Activated CD8-positive, alpha-beta T cell treated with anti-CD3 and anti-CD28 coated beads for 36 hours (primary cell): Measurements from ENCODE around the gene TMTC4. TPM values are rescaled to one million over a fixed set of nuclear protein-coding genes. Genes with fewer than 3 reads are reported as not detected.
"Not testable (repeated sequence)": the region's sequence is repeated elsewhere in the genome, so short reads cannot be mapped to it uniquely, and the experiment has no call there.

ENCODE experiments used
- ATAC-seq: fragments of 200-7000 bp; cut with Tn5 transposase; one replicate; pipeline ENCODE4 v1.10.0; 2021; ENCODE audit warnings: mild to moderate bottlenecking, moderate library complexity
- CTCF ChIA-PET: fragments of 350-600 bp; sonication (Branson Sonifier 250); formaldehyde crosslinking; loops from one replicate; lab custom pipeline; 2021; ENCODE audit warnings: antibody characterized with exemption; lab: Charles Lee
- POLR2A ChIA-PET: fragments of 350-600 bp; sonication (Branson Sonifier 250); formaldehyde crosslinking; loops from one replicate; lab custom pipeline; 2021; ENCODE audit warnings: antibody characterized with exemption; lab: Charles Lee
- DNase-seq: peaks from one replicate; pipeline ENCODE4 v3.0.0-alpha.2; 2020
- H3K27ac Mint-ChIP-seq: one replicate; pipeline ENCODE4 v1.8.0; 2021; ENCODE audit warnings: mild to moderate bottlenecking, mixed read lengths
- H3K27me3 Mint-ChIP-seq: one replicate; pipeline ENCODE4 v1.8.0; 2021; ENCODE audit warnings: mixed read lengths
- H3K36me3 Mint-ChIP-seq: one replicate; pipeline ENCODE4 v1.8.0; 2021; ENCODE audit warnings: low read depth, mixed read lengths
- H3K4me1 Mint-ChIP-seq: one replicate; pipeline ENCODE4 v1.8.0; 2021; ENCODE audit warnings: low read depth, mixed read lengths
- H3K4me3 Mint-ChIP-seq: one replicate; pipeline ENCODE4 v1.8.0; 2021; ENCODE audit warnings: mild to moderate bottlenecking, moderate library complexity, mixed read lengths
- H3K9me3 Mint-ChIP-seq: one replicate; pipeline ENCODE4 v1.8.0; 2021; ENCODE audit warnings: mixed read lengths
- intact Hi-C: fragments of 100-400 bp; cut with micrococcal nuclease; formaldehyde crosslinking; loops from one replicate; pipeline ENCODE4 v1.10.0; 2022
- total RNA-seq, 2 experiments: library from RNA; stranded (reverse); gene quantifications; one replicate each; pipeline ENCODE4 v1.2.3, GENCODE V29; 2021
- TF ChIP-seq, protein P1 (sequence below): fragments of 200-600 bp; IDR thresholded peaks from one replicate; pipeline ENCODE4 v1.8.0; 2022; ENCODE audit warnings: antibody characterized with exemption, mild to moderate bottlenecking

TMTC4 gene
- total RNA-seq, 2 experiments from 2014 or later, result 13.3 to 16.1 TPM

DNA sequence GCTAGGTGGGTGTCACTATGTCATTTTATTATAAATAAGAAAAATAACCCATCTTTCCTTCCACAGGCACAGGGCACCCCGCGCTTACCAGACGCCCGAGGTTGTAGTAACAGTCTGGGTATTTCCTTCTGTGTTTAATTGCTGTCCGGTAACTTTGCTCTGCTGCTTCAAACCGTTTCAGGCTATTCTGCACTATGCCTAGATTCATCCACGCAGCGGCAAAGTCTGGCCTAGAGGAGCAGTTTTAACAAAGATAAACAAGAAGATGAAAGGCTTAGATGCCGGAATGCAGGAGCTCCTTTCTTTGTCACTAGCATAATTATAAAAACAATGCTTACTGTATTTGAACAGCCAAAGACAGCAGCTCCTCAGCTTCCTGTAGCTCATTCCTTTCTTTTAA lies 49.1 kb downstream of the TMTC4 start:
- Mint-ChIP-seq H3K4me1 (peaks cover under 1% of the 10 kb centered on the region), H3K4me3 (no peak overlapping the region), H3K27ac (no peak overlapping the region), H3K9me3 (no peaks in the 10 kb centered on the region), H3K36me3 (peaks cover 58% of the 10 kb centered on the region), H3K27me3 (no peaks in the 10 kb centered on the region)
- ChIA-PET CTCF (interaction anchor here (1.0 to 2.8 kb wide), 3 partner anchors 15 to 53 kb away, joined by 3 to 12 read pairs (median 4); no protein-coding TSS in a partner anchor), POLR2A (interaction anchor here (1.2 kb wide), 1 partner anchor 49 kb away, joined by 3 read pairs; the partner anchor contains the start of gene TMTC4)
- DNase-seq (no peak), ATAC-seq (no peak)
- TF ChIP-seq, protein P1, sequence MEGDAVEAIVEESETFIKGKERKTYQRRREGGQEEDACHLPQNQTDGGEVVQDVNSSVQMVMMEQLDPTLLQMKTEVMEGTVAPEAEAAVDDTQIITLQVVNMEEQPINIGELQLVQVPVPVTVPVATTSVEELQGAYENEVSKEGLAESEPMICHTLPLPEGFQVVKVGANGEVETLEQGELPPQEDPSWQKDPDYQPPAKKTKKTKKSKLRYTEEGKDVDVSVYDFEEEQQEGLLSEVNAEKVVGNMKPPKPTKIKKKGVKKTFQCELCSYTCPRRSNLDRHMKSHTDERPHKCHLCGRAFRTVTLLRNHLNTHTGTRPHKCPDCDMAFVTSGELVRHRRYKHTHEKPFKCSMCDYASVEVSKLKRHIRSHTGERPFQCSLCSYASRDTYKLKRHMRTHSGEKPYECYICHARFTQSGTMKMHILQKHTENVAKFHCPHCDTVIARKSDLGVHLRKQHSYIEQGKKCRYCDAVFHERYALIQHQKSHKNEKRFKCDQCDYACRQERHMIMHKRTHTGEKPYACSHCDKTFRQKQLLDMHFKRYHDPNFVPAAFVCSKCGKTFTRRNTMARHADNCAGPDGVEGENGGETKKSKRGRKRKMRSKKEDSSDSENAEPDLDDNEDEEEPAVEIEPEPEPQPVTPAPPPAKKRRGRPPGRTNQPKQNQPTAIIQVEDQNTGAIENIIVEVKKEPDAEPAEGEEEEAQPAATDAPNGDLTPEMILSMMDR, result no peak
- intact Hi-C loops, result no loop called here

DNA sequence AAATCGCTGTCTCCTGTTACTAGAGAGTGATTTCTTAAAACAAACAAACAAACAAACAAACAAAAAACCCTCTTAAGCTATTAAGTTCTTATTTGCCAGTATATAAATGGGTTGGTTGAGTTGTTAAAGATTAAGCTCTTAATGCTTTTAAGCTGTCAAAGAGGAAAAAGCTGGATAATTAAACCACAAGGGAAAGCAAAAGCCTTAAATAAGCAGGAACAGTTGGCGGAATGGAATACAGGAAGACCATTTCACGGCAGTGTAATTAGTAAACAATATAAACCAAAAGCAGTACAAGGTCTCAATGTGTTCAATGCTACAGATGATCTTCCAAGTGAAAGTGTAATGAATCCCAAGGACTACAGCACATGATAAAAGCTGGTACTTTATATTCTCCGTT lies 53.8 kb downstream of the TMTC4 start:
- no peak overlapping the region for H3K4me3 Mint-ChIP-seq
- TF ChIP-seq, protein P1, result no peak
- H3K27me3 Mint-ChIP-seq, result no peaks in the 10 kb centered on the region
- ATAC-seq (no peak), DNase-seq (no peak)
- ChIA-PET POLR2A (no interaction called here), CTCF (no interaction called here)
- H3K9me3 Mint-ChIP-seq, result peaks cover 3% of the 10 kb centered on the region
- intact Hi-C loops, result no loop called here
- peaks cover 33% of the 10 kb centered on the region for H3K36me3 Mint-ChIP-seq
- no peak overlapping the region for H3K27ac Mint-ChIP-seq
- H3K4me1 Mint-ChIP-seq, result peaks cover 7% of the 10 kb centered on the region

DNA sequence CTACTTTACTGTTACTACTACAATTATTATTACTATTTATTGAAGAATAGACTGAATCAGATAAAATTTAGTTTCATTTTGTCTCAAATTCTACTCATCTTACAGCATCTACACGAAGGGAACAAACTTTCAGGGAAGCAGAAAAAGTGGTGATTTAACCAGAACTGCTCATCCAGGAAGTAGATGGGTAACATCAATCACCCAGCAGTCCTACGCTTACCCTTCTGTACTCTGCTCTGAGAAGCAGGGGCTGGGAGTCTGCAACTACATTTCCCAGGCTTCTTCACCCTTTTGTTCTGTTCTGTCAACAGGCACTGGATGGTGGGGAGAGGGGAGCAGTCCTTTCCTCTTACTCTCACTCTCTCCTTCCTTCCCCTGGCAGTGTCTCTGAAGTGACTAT lies 54.7 kb downstream of the TMTC4 start:
- H3K27me3 Mint-ChIP-seq, result no peaks in the 10 kb centered on the region
- H3K9me3 Mint-ChIP-seq, result peaks cover 3% of the 10 kb centered on the region
- CTCF ChIA-PET, result no interaction called here
- no peak overlapping the region for H3K4me3 Mint-ChIP-seq
- peak overlapping the region; percentile 35 for H3K27ac Mint-ChIP-seq
- TF ChIP-seq, protein P1, result no peak
- peaks cover 30% of the 10 kb centered on the region for H3K36me3 Mint-ChIP-seq
- POLR2A ChIA-PET, result no interaction called here
- DNase-seq (no peak), ATAC-seq (peak; percentile 70)
- intact Hi-C loops, result no loop called here
- H3K4me1 Mint-ChIP-seq, result peaks cover 7% of the 10 kb centered on the region

DNA sequence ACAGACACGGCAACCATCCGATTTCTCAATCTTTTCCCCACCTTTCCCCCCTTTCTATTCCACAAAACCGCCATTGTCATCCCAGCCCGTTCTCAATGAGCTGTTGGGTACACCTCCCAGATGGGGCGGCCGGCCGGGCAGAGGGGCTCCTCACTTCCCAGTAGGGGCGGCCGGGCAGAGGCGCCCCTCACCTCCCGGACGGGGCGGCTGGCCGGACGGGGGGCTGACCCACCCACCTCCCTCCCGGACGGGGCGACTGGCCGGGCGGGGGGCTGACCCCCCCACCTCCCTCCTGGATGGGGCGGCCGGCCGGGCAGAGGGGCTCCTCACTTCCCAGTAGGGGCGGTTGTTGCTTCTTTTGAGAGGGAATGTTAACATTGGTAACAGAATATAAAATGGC lies 55.7 kb downstream of the TMTC4 start:
- H3K27me3 Mint-ChIP-seq, POLR2A ChIA-PET, H3K9me3 Mint-ChIP-seq, ATAC-seq, H3K4me3 Mint-ChIP-seq, CTCF ChIA-PET, H3K27ac Mint-ChIP-seq, H3K4me1 Mint-ChIP-seq, intact Hi-C loops, DNase-seq: not testable (repeated sequence)
- H3K36me3 Mint-ChIP-seq, result peaks cover 22% of the 10 kb centered on the region

DNA sequence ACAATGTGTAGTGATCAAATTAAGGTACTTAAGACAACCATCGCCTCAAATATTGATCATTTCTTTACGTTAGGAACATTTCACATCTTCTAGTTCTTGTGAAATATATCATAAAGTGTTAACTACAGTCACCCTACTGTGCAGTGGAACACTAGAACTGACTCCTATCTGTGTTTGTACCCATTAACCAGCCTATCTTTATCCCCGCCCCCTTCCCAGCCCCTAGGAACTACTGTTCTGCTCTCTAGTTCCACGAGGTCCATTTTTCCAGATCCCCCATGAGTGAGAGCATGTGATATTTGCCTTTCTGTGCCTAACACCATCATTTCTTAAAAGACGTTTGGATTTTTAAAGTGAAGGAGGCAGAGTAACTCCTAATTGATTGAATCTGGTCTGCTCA lies 61.6 kb downstream of the TMTC4 start:
- Mint-ChIP-seq H3K36me3 (peaks cover 3% of the 10 kb centered on the region), H3K4me3 (no peak overlapping the region), H3K27me3 (no peaks in the 10 kb centered on the region), H3K4me1 (peaks cover 16% of the 10 kb centered on the region), H3K9me3 (peaks cover 3% of the 10 kb centered on the region), H3K27ac (no peak overlapping the region)
- ChIA-PET CTCF (no interaction called here), POLR2A (no interaction called here)
- no peak for DNase-seq
- TF ChIP-seq, protein P1, result no peak
- no peak for ATAC-seq
- intact Hi-C loops, result no loop called here
